SK-N-SH treated with all-trans-retinoic acid at 6 μM for 48 hours (cell line): ENCODE results near the gene KCTD12.
A peak's percentile ranks its signal among the peaks of the same experiment; 100 is the strongest.

Experiments
- ATAC-seq: fragments of 200-7000 bp; cut with Tn5 transposase; 3 replicates; pipeline ENCODE4 v1.9.1; 2020; ENCODE audit warnings: mild to moderate bottlenecking, moderate library complexity
- ARNTL ChIP-seq: fragments of 450-650 bp; formaldehyde crosslinking; IDR thresholded peaks from 2 replicates; pipeline ENCODE4 v1.5.0; 2020; ENCODE audit warnings: low read depth, mild to moderate bottlenecking, moderate library complexity, borderline replicate concordance
- BACH2 ChIP-seq: fragments of 250-450 bp; sonication (Bioruptor Pico); IDR thresholded peaks from 2 replicates; pipeline ENCODE4 v1.9.0; 2021; ENCODE audit warnings: mild to moderate bottlenecking, borderline replicate concordance
- CSDC2 ChIP-seq: fragments of 250-450 bp; sonication (Bioruptor Pico); IDR thresholded peaks from 2 replicates; pipeline ENCODE4 v1.5.0; 2020; ENCODE audit warnings: mild to moderate bottlenecking, moderate library complexity
- ESRRG ChIP-seq: fragments of 250-450 bp; sonication (Bioruptor Pico); IDR thresholded peaks from 2 replicates; pipeline ENCODE4 v1.6.1; 2021; ENCODE audit warnings: mild to moderate bottlenecking
- GLIS3 ChIP-seq: fragments of 250-450 bp; sonication (Bioruptor Pico); IDR thresholded peaks from 2 replicates; pipeline ENCODE4 v1.5.0; 2020; ENCODE audit warnings: mild to moderate bottlenecking, moderate library complexity
- ISL1 ChIP-seq: fragments of 250-450 bp; sonication (Bioruptor Pico); IDR thresholded peaks from 2 replicates; pipeline ENCODE4 v2.1.2; 2022; ENCODE audit warnings: mild to moderate bottlenecking, moderate library complexity
- OSR1 ChIP-seq: fragments of 250-450 bp; sonication (Bioruptor Pico); IDR thresholded peaks from 2 replicates; pipeline ENCODE4 v1.8.0; 2022; ENCODE audit warnings: moderate library complexity, mild to moderate bottlenecking, inconsistent platforms
- PPARA ChIP-seq: fragments of 250-450 bp; sonication (Bioruptor Pico); IDR thresholded peaks from 2 replicates; pipeline ENCODE4 v1.5.0; 2020; ENCODE audit warnings: mild to moderate bottlenecking, borderline replicate concordance
- RARB ChIP-seq: fragments of 250-450 bp; sonication (Bioruptor Pico); IDR thresholded peaks from 2 replicates; pipeline ENCODE4 v1.8.0; 2021; ENCODE audit warnings: mild to moderate bottlenecking, moderate library complexity
- SNAI2 ChIP-seq: fragments of 250-450 bp; sonication (Bioruptor Pico); IDR thresholded peaks from 2 replicates; pipeline ENCODE4 v1.5.0; 2020; ENCODE audit warnings: mild to moderate bottlenecking, moderate library complexity
- TCF4 ChIP-seq: fragments of 250-450 bp; sonication (Bioruptor Pico); IDR thresholded peaks from 2 replicates; pipeline ENCODE4 v1.8.0; 2021; ENCODE audit warnings: mild to moderate bottlenecking, moderate library complexity, borderline replicate concordance
- TOX ChIP-seq: fragments of 250-450 bp; sonication (Bioruptor Pico); IDR thresholded peaks from 2 replicates; pipeline ENCODE4 v1.8.0; 2021; ENCODE audit warnings: mild to moderate bottlenecking, moderate library complexity, borderline replicate concordance
- ZC3H10 ChIP-seq: fragments of 250-450 bp; sonication (Bioruptor Pico); IDR thresholded peaks from 2 replicates; pipeline ENCODE4 v1.5.1; 2021; ENCODE audit warnings: mild to moderate bottlenecking, moderate library complexity
- ZFP3 ChIP-seq: fragments of 250-450 bp; sonication (Bioruptor Pico); IDR thresholded peaks from 2 replicates; pipeline ENCODE4 v1.5.0; 2020; ENCODE audit warnings: mild to moderate bottlenecking, moderate library complexity
- ZFP30 ChIP-seq: fragments of 450-650 bp; formaldehyde crosslinking; IDR thresholded peaks from 2 replicates; pipeline ENCODE4 v1.5.0; 2022; ENCODE audit warnings: mild to moderate bottlenecking, moderate library complexity
- ZNF565 ChIP-seq: fragments of 450-650 bp; formaldehyde crosslinking; conservative IDR thresholded peaks from 2 replicates; pipeline ENCODE4 v1.5.0; 2020; ENCODE audit warnings: low read depth, mild to moderate bottlenecking, moderate library complexity
- ZNF70 ChIP-seq: fragments of 450-650 bp; formaldehyde crosslinking; IDR thresholded peaks from 2 replicates; pipeline ENCODE4 v1.5.0; 2020; ENCODE audit warnings: mild to moderate bottlenecking, moderate library complexity
- TF ChIP-seq, protein P1 (sequence below): fragments of 250-450 bp; sonication (Bioruptor Pico); IDR thresholded peaks from 2 replicates; pipeline ENCODE4 v1.8.0; 2021; ENCODE audit warnings: low read depth, mild to moderate bottlenecking, moderate library complexity, borderline replicate concordance
- TF ChIP-seq, protein P2 (sequence below): fragments of 250-450 bp; sonication (Bioruptor Pico); IDR thresholded peaks from 2 replicates; pipeline ENCODE4 v1.5.0; 2020; ENCODE audit warnings: mild to moderate bottlenecking, moderate library complexity
- TF ChIP-seq, protein P3 (sequence below): fragments of 250-450 bp; sonication (Bioruptor Pico); IDR thresholded peaks from 2 replicates; pipeline ENCODE4 v1.5.1; 2020; ENCODE audit warnings: low read depth, mild to moderate bottlenecking, moderate library complexity
- TF ChIP-seq, protein P4 (sequence below): fragments of 250-450 bp; sonication (Bioruptor Pico); IDR thresholded peaks from 2 replicates; pipeline ENCODE4 v1.8.0; 2020; ENCODE audit warnings: mild to moderate bottlenecking, moderate library complexity, borderline replicate concordance

Gene KCTD12

DNA sequence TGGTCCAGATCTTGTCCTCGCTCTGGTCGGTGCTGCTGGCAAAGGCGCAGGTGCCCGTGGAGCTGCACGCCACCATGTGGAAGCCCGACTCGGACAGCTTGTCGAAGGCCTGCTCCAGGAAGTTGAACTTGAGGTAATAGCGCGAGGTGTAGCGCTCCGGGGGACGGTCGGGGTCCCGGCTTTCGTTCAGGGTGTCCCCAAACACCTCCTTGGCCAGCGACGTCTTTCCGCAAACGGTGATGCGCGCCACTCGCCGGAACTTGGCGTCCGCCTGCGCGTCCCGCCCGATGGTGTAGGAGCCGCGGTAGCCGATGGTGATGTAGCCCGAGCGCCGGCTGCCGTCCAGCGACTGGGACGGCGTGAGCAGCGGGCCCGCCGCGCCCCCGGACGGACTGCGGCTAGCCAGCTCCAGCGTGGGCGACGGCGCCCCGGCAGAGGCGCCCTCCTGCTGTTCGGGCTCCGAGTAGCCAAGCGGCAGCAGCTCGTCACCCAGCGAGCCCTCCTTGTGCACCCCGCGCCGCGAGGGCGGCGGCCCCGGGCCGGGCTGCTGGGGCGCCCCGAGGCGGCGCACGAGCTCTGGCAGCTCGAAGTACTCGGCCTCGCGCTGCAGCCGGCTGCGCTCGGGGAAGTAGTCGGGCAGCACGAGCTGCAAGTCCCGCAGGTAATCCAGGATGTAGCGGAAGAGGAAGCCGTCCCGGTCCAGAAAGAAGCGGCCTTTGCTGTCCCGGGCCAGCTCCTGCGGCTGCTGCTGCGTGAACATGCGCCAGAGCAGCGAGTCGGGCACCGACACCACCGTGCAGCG is 801 bp downstream of the KCTD12 start:
- ATAC-seq: peak; percentile 74
- peak; percentile 96 for TF ChIP-seq ZFP3 (CRISPR knock-in tag)
- TF ChIP-seq CSDC2: 0 out of 2 replicates have a peak, but pooled peaks have one; percentile 11
- no peak for TF ChIP-seq ZNF70

DNA sequence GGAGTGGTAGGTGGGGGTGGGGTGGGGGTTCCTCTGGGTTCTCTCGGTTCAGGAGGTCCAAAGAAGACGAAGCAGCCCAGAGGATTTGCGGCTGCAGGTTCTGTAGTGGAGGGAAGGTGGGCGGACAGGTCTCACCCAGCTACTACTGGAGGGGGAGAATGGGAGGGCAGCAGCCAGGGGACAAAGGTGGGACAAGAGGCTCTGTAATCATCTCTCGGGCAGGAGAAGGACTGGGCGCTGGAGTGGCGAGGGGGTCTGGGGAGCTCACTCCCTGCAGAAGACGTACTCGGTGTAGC is 1.4 kb downstream of the KCTD12 start:
- TF ChIP-seq ESRRG (CRISPR knock-in tag): no peak
- TF ChIP-seq, all 23 proteins: peak for 0
- no peak for ATAC-seq

DNA sequence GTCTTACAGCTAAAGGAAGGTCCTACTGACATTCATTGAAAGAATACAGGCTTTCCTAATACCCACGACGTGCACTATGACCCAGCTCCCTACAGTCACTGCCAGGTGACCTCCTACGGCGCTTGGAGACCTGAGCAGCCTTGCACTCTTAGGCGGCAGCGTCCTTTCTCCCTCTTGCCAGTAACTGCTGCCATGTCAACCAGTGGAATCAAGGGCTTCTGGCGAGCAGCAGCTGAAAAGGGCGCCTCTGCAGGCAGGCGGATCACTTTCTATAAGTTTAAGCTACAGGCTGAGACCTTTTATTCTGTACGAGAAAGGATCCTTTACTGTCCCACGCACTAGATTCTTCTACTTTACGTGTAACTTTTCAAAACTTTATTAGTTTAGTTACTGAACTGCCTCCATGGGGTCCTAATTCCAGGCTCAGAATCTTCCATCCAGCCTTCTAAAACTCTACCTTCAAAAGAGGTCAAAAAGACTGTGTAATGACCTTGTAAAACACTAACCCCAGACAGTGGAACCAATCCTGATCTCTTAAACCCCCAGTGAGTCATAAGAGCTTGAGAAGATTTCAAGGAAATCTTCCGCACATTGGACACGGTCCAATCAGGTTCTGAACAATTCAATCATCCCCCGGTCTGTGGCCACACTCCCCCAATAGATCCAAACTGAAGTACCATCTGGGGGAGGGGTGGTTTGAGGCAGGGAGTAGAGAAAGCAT is 1.9 kb downstream of the KCTD12 start:
- TF ChIP-seq GLIS3 (no peak), SNAI2 (CRISPR knock-in tag) (no peak), ESRRG (CRISPR knock-in tag) (no peak), ARNTL (no peak), TCF4 (CRISPR knock-in tag) (no peak), RARB (no peak), ZFP3 (CRISPR knock-in tag) (no peak)
- TF ChIP-seq, protein P1, sequence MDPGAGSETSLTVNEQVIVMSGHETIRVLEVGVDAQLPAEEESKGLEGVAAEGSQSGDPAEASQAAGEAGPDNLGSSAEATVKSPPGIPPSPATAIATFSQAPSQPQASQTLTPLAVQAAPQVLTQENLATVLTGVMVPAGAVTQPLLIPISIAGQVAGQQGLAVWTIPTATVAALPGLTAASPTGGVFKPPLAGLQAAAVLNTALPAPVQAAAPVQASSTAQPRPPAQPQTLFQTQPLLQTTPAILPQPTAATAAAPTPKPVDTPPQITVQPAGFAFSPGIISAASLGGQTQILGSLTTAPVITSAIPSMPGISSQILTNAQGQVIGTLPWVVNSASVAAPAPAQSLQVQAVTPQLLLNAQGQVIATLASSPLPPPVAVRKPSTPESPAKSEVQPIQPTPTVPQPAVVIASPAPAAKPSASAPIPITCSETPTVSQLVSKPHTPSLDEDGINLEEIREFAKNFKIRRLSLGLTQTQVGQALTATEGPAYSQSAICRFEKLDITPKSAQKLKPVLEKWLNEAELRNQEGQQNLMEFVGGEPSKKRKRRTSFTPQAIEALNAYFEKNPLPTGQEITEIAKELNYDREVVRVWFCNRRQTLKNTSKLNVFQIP: no peak
- no peak for ATAC-seq

DNA sequence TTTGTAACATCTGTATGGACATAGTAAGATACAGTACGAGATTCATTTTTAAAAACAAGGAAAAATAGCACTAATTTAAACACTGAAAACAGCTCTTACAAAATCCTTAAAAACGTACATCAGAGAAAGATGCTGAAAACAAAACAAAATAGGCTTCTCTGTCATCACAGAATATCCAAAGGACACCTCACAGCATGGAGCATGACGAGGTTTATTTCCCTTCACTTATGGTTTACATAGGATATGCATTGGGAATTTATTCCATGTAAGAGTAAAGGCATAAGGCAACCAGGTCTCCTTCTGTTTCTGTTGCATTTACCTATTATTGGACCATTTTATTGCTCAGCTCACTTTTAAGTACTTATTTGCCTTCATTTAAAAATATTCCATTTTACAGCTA is 3.0 kb downstream of the KCTD12 start:
- ATAC-seq: no peak
- TF ChIP-seq CSDC2 (no peak), ZNF70 (no peak), ISL1 (CRISPR knock-in tag) (no peak), BACH2 (CRISPR knock-in tag) (no peak), ZFP3 (CRISPR knock-in tag) (no peak), RARB (no peak), TCF4 (CRISPR knock-in tag) (no peak), PPARA (CRISPR knock-in tag) (no peak), TOX (CRISPR knock-in tag) (no peak), OSR1 (CRISPR knock-in tag) (no peak), ZFP30 (CRISPR knock-in tag) (no peak)
- TF ChIP-seq, protein P2, sequence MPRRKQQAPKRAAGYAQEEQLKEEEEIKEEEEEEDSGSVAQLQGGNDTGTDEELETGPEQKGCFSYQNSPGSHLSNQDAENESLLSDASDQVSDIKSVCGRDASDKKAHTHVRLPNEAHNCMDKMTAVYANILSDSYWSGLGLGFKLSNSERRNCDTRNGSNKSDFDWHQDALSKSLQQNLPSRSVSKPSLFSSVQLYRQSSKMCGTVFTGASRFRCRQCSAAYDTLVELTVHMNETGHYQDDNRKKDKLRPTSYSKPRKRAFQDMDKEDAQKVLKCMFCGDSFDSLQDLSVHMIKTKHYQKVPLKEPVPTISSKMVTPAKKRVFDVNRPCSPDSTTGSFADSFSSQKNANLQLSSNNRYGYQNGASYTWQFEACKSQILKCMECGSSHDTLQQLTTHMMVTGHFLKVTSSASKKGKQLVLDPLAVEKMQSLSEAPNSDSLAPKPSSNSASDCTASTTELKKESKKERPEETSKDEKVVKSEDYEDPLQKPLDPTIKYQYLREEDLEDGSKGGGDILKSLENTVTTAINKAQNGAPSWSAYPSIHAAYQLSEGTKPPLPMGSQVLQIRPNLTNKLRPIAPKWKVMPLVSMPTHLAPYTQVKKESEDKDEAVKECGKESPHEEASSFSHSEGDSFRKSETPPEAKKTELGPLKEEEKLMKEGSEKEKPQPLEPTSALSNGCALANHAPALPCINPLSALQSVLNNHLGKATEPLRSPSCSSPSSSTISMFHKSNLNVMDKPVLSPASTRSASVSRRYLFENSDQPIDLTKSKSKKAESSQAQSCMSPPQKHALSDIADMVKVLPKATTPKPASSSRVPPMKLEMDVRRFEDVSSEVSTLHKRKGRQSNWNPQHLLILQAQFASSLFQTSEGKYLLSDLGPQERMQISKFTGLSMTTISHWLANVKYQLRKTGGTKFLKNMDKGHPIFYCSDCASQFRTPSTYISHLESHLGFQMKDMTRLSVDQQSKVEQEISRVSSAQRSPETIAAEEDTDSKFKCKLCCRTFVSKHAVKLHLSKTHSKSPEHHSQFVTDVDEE (CRISPR knock-in tag): no peak
- TF ChIP-seq, protein P3, sequence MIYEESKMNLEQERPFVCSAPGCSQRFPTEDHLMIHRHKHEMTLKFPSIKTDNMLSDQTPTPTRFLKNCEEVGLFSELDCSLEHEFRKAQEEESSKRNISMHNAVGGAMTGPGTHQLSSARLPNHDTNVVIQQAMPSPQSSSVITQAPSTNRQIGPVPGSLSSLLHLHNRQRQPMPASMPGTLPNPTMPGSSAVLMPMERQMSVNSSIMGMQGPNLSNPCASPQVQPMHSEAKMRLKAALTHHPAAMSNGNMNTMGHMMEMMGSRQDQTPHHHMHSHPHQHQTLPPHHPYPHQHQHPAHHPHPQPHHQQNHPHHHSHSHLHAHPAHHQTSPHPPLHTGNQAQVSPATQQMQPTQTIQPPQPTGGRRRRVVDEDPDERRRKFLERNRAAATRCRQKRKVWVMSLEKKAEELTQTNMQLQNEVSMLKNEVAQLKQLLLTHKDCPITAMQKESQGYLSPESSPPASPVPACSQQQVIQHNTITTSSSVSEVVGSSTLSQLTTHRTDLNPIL: no peak
- TF ChIP-seq, protein P1: no peak

DNA sequence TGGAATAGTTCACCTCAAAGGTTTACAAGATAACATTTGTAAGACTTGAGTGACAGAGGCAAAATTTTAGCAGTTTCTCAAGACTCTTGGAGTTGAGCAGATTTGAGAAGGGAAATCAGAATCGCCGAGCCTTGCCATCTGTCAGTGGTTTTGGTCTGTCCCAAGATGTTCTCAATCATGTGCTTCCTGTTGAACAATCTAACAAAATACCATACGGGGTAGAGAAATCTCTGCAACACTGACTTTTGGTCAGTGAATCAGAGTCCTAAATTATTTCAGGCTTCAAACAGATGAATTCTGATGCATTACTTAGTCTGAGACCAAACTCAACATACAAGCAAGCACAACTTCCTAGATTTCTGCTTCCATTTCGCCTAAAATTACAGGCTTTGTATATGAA is 3.8 kb downstream of the KCTD12 start:
- no peak for ATAC-seq
- TF ChIP-seq, protein P4, sequence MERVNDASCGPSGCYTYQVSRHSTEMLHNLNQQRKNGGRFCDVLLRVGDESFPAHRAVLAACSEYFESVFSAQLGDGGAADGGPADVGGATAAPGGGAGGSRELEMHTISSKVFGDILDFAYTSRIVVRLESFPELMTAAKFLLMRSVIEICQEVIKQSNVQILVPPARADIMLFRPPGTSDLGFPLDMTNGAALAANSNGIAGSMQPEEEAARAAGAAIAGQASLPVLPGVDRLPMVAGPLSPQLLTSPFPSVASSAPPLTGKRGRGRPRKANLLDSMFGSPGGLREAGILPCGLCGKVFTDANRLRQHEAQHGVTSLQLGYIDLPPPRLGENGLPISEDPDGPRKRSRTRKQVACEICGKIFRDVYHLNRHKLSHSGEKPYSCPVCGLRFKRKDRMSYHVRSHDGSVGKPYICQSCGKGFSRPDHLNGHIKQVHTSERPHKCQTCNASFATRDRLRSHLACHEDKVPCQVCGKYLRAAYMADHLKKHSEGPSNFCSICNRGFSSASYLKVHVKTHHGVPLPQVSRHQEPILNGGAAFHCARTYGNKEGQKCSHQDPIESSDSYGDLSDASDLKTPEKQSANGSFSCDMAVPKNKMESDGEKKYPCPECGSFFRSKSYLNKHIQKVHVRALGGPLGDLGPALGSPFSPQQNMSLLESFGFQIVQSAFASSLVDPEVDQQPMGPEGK (CRISPR knock-in tag): no peak
- TF ChIP-seq ZNF70: no peak
- no peak for TF ChIP-seq ISL1 (CRISPR knock-in tag)
- no peak for TF ChIP-seq ESRRG (CRISPR knock-in tag)
- no peak for TF ChIP-seq SNAI2 (CRISPR knock-in tag)
- TF ChIP-seq, protein P3: no peak
- TF ChIP-seq GLIS3: no peak
- no peak for TF ChIP-seq OSR1 (CRISPR knock-in tag)
- TF ChIP-seq ZC3H10 (CRISPR knock-in tag): no peak
- no peak for TF ChIP-seq ZNF565
- TF ChIP-seq BACH2 (CRISPR knock-in tag): no peak
- TF ChIP-seq ZFP30 (CRISPR knock-in tag): no peak
